HepG2 (cell line): ENCODE measurements around the gene GALNTL6.

Experiments
- ATF3 ChIP-seq: sonication (generic); formaldehyde crosslinking; IDR thresholded peaks from 2 replicates; pipeline ENCODE4 v1.4.0; 2020; ENCODE audit warnings: missing genetic modification reagents
- MIER3 ChIP-seq: IDR thresholded peaks from 2 replicates; pipeline ENCODE4 v1.6.1; 2016; ENCODE audit warnings: missing compliant biosample characterization, borderline replicate concordance
- MYNN ChIP-seq: sonication (generic); formaldehyde crosslinking; IDR thresholded peaks from 2 replicates; pipeline ENCODE4 v1.4.0; 2020; ENCODE audit warnings: mild to moderate bottlenecking, low read depth, missing genetic modification reagents
- NCOA1 ChIP-seq: sonication (generic); formaldehyde crosslinking; IDR thresholded peaks from 2 replicates; pipeline ENCODE4 v1.9.0; 2021; ENCODE audit warnings: missing genetic modification reagents
- POLR2AphosphoS5 ChIP-seq: IDR thresholded peaks from 2 replicates; pipeline ENCODE4 v1.6.1; 2012; ENCODE audit warnings: low read depth, low read length
- RELA ChIP-seq: sonication (generic); formaldehyde crosslinking; IDR thresholded peaks from 2 replicates; pipeline ENCODE4 v1.4.0; 2020; ENCODE audit warnings: missing genetic modification reagents
- U2AF1 ChIP-seq: fragments of 200-400 bp; formaldehyde crosslinking; optimal IDR thresholded peaks from 2 replicates; pipeline ENCODE3; 2017; ENCODE audit warnings: mild to moderate bottlenecking, low read depth, low read length
- ZZZ3 ChIP-seq: sonication (generic); formaldehyde crosslinking; IDR thresholded peaks from 2 replicates; pipeline ENCODE4 v1.4.0; 2020; ENCODE audit warnings: missing genetic modification reagents, mild to moderate bottlenecking, borderline replicate concordance
- TF ChIP-seq, protein P1 (sequence below): sonication (generic); formaldehyde crosslinking; IDR thresholded peaks from 2 replicates; pipeline ENCODE4 v1.5.0; 2020; ENCODE audit warnings: mild to moderate bottlenecking, missing genetic modification reagents, moderate library complexity

- no peak for TF ChIP-seq ATF3 (CRISPR knock-in tag)
- TF ChIP-seq, protein P1, sequence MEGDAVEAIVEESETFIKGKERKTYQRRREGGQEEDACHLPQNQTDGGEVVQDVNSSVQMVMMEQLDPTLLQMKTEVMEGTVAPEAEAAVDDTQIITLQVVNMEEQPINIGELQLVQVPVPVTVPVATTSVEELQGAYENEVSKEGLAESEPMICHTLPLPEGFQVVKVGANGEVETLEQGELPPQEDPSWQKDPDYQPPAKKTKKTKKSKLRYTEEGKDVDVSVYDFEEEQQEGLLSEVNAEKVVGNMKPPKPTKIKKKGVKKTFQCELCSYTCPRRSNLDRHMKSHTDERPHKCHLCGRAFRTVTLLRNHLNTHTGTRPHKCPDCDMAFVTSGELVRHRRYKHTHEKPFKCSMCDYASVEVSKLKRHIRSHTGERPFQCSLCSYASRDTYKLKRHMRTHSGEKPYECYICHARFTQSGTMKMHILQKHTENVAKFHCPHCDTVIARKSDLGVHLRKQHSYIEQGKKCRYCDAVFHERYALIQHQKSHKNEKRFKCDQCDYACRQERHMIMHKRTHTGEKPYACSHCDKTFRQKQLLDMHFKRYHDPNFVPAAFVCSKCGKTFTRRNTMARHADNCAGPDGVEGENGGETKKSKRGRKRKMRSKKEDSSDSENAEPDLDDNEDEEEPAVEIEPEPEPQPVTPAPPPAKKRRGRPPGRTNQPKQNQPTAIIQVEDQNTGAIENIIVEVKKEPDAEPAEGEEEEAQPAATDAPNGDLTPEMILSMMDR (CRISPR knock-in tag), result no peak
- TF ChIP-seq MYNN (CRISPR knock-in tag), result no peak
- TF ChIP-seq POLR2AphosphoS5, result no peak
- no peak for TF ChIP-seq MIER3 (CRISPR knock-in tag)
- TF ChIP-seq ZZZ3, result no peak
- no peak for TF ChIP-seq U2AF1
- TF ChIP-seq RELA (CRISPR knock-in tag), result no peak
- no peak for TF ChIP-seq NCOA1 (CRISPR knock-in tag)
These were observed 921.4 kb downstream of the GALNTL6 start for GRCh38 chr4:172734555-172734954.
